ENCODE measurements around the gene PRSS58. TPM values are rescaled to one million over a fixed set of nuclear protein-coding genes. Genes with fewer than 3 reads are reported as not detected.

The PRSS58 gene
- total RNA-seq (2022; extraction: Qiagen RNA extraction): not detected in 5 replicates

GRCh38 chr7:142257958-142258357 is at the start of gene PRSS58:
Gene PRSS58 (minus strand): TSS chr7:142258058. CDS start chr7:142257707, 351 bp downstream.

Other genes with a start within 250 kb of the PRSS58 start
- 0.03 TPM in 1 of 5 replicates, not detected in the others for gene MGAM2, start 146.3 kb downstream of the PRSS58 start, total RNA-seq (2022; extraction: Qiagen RNA extraction)